DND-41 (cell line): Measurements from ENCODE around the gene TCF7L2.

Experiments
- ATAC-seq: fragments of 200-7000 bp; cut with Tn5 transposase; 3 replicates; pipeline ENCODE4 v1.9.1; 2021; ENCODE audit warnings: low read depth; ENCODE audit not compliant: insufficient read depth
- DNase-seq: peaks from one replicate; pipeline ENCODE4 v3.0.0-alpha.2; 2020
- H2AFZ ChIP-seq: 2 replicates; pipeline ENCODE4 v1.6.0; 2012; ENCODE audit warnings: low read depth, low read length
- H3K27ac ChIP-seq: 2 replicates; pipeline ENCODE4 v1.5.1; 2012; ENCODE audit warnings: low read length, inconsistent platforms
- H3K27me3 ChIP-seq: fragments of 200-600 bp; sonication (generic); 2 replicates; pipeline ENCODE4 v1.6.0; 2012; ENCODE audit warnings: low read length, mild to moderate bottlenecking, inconsistent platforms; ENCODE audit not compliant: insufficient read depth, poor library complexity
- H3K36me3 ChIP-seq: 2 replicates; pipeline ENCODE4 v1.5.1; 2012; ENCODE audit warnings: low read length, inconsistent platforms; ENCODE audit not compliant: insufficient read depth
- H3K4me1 ChIP-seq: 2 replicates; pipeline ENCODE4 v1.5.1; 2012; ENCODE audit warnings: mild to moderate bottlenecking, low read length; ENCODE audit not compliant: insufficient read depth
- H3K4me2 ChIP-seq: 2 replicates; pipeline ENCODE4 v1.6.0; 2012; ENCODE audit warnings: mild to moderate bottlenecking, moderate library complexity, low read length, inconsistent platforms; ENCODE audit not compliant: insufficient read depth
- H3K4me3 ChIP-seq, 2 experiments: fragments of 200-600 bp in 1 of 2; shearing (Covaris generic) in 1 of 2; 2 replicates each; pipeline ENCODE4 v1.5.1; 2012 to 2016; ENCODE audit warnings: inconsistent platforms in 2 of 2, low read length in 2 of 2, mild to moderate bottlenecking in 2 of 2, low read depth in 1 of 2, moderate library complexity in 1 of 2
- H3K79me2 ChIP-seq: 2 replicates; pipeline ENCODE4 v1.6.0; 2012; ENCODE audit warnings: low read length, inconsistent platforms; ENCODE audit not compliant: insufficient read depth
- H3K9ac ChIP-seq: 2 replicates; pipeline ENCODE4 v1.6.0; 2012; ENCODE audit warnings: low read depth, mild to moderate bottlenecking, inconsistent platforms, low read length, moderate library complexity
- H3K9me3 ChIP-seq: 2 replicates; pipeline ENCODE4 v1.5.1; 2012; ENCODE audit warnings: low read length, moderate library complexity, mild to moderate bottlenecking, inconsistent platforms; ENCODE audit not compliant: insufficient read depth, severe bottlenecking
- H4K20me1 ChIP-seq: 2 replicates; pipeline ENCODE4 v1.6.0; 2012; ENCODE audit warnings: low read length; ENCODE audit not compliant: insufficient read depth
- CTCF ChIP-seq: IDR thresholded peaks from 2 replicates; pipeline ENCODE4 v1.5.1; 2012; ENCODE audit warnings: borderline replicate concordance, low read length, moderate library complexity, mild to moderate bottlenecking; ENCODE audit not compliant: poor library complexity, severe bottlenecking; ENCODE audit errors: extremely low read depth
- EZH2 ChIP-seq: IDR thresholded peaks from 3 replicates; pipeline ENCODE4 v1.6.1; 2012; ENCODE audit warnings: borderline replicate concordance, low read depth, mild to moderate bottlenecking, moderate library complexity, low read length, inconsistent platforms; ENCODE audit not compliant: severe bottlenecking

Gene TCF7L2

GRCh38 chr10:113130014-113130641 is 180.1 kb downstream of the TCF7L2 start:
- H3K36me3 ChIP-seq, result no peaks in the 10 kb centered on the region
- H3K9ac ChIP-seq, result no peak overlapping the region
- no peaks in the 10 kb centered on the region for H3K27me3 ChIP-seq
- no peaks in the 10 kb centered on the region for H3K4me1 ChIP-seq
- no peaks in the 10 kb centered on the region for H3K9me3 ChIP-seq
- H3K79me2 ChIP-seq, result no peaks in the 10 kb centered on the region; the same call in 1 of the 2 replicates
- ATAC-seq (no peak), DNase-seq (no peak)
- no peak overlapping the region for H3K4me2 ChIP-seq
- H2AFZ ChIP-seq, result no peak overlapping the region
- no peak overlapping the region for H3K27ac ChIP-seq
- no peak overlapping the region for H3K4me3 ChIP-seq
- peaks cover 25% of the 10 kb centered on the region; the same call in 1 of the 2 replicates for H4K20me1 ChIP-seq
- TF ChIP-seq CTCF, result no peak
- no peak for TF ChIP-seq EZH2

GRCh38 chr10:113131613-113132261 is 181.7 kb downstream of the TCF7L2 start:
- H3K4me3 ChIP-seq, result no peak overlapping the region
- peaks cover 36% of the 10 kb centered on the region; the same call in 1 of the 2 replicates for H4K20me1 ChIP-seq
- H3K4me1 ChIP-seq, result no peaks in the 10 kb centered on the region
- no peaks in the 10 kb centered on the region for H3K9me3 ChIP-seq
- no peak overlapping the region for H3K4me2 ChIP-seq
- no peak overlapping the region for H3K9ac ChIP-seq
- no peaks in the 10 kb centered on the region for H3K27me3 ChIP-seq
- H3K79me2 ChIP-seq, result no peaks in the 10 kb centered on the region; the same call in 1 of the 2 replicates
- H2AFZ ChIP-seq, result no peak overlapping the region
- DNase-seq (no peak), ATAC-seq (no peak)
- H3K36me3 ChIP-seq, result no peaks in the 10 kb centered on the region
- TF ChIP-seq CTCF (no peak), EZH2 (no peak)
- no peak overlapping the region for H3K27ac ChIP-seq

GRCh38 chr10:113132591-113133121 is 182.6 kb downstream of the TCF7L2 start:
- Histone ChIP-seq H3K4me2 (no peak overlapping the region), H3K9me3 (no peaks in the 10 kb centered on the region), H3K9ac (no peak overlapping the region), H3K27ac (no peak overlapping the region), H3K36me3 (no peaks in the 10 kb centered on the region), H2AFZ (no peak overlapping the region), H3K79me2 (no peaks in the 10 kb centered on the region), H3K4me1 (no peaks in the 10 kb centered on the region), H3K4me3 (no peak overlapping the region), H4K20me1 (peaks cover 39% of the 10 kb centered on the region; the same call in 1 of the 2 replicates), H3K27me3 (no peaks in the 10 kb centered on the region)
- TF ChIP-seq EZH2 (no peak), CTCF (no peak)
- DNase-seq (no peak), ATAC-seq (no peak)
